Measurements from ENCODE around the gene TBC1D4.

DNA sequence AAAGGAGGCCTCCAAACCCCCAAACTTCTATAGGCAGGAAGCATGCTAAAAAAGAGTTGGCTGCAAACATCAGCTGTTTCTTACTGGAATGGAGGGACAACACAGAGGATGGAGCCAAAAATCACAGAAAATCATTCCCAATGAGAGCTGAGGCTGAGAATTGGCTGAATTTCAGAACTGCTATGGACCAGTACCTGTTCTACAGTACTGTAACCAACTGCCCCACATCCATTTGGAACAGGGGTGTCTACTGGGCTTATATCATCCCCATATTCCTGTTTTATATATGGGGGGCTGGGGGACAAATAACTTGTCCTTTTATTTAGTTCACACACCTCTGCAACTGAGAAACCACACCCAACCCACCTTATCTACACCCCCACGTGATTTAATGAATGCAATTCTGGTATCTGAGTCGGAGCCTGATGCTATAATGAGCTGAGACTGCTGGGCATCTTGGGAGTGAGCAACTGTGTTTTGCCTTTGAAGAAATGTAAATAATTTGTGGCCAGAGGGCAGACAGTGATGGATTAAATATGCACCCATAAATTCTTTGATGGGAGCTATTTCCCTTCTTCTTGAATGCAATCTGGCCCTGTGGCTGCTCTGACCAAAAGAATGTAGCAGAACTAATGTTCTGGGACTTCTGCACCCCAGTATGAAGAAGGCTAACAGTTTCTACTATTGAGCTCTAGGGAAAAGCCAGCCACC, 82.6 kb downstream of the TBC1D4 start:
- TF ChIP-seq, protein P1, sequence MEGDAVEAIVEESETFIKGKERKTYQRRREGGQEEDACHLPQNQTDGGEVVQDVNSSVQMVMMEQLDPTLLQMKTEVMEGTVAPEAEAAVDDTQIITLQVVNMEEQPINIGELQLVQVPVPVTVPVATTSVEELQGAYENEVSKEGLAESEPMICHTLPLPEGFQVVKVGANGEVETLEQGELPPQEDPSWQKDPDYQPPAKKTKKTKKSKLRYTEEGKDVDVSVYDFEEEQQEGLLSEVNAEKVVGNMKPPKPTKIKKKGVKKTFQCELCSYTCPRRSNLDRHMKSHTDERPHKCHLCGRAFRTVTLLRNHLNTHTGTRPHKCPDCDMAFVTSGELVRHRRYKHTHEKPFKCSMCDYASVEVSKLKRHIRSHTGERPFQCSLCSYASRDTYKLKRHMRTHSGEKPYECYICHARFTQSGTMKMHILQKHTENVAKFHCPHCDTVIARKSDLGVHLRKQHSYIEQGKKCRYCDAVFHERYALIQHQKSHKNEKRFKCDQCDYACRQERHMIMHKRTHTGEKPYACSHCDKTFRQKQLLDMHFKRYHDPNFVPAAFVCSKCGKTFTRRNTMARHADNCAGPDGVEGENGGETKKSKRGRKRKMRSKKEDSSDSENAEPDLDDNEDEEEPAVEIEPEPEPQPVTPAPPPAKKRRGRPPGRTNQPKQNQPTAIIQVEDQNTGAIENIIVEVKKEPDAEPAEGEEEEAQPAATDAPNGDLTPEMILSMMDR (IDR thresholded peaks at IDR 0.05 in 8 of 11, conservative IDR thresholded peaks at IDR 0.05 in 3 of 11): no peak
- TF ChIP-seq POLR2AphosphoS5 (IDR thresholded peaks at IDR 0.05) (no peak), POLR2A (IDR thresholded peaks at IDR 0.05) (no peak)
